HG02759 (cell line): Measurements from ENCODE around the gene SPATA33.
A peak's percentile ranks its signal among the peaks of the same experiment; 100 is the strongest.
"Not testable (repeated sequence)": the region's sequence is repeated elsewhere in the genome, so short reads cannot be mapped to it uniquely, and the experiment has no call there.

Source experiments
- ATAC-seq: cut with Tn5 transposase; IDR thresholded peaks from one replicate; pipeline ENCODE4 v1.9.1; 2021; ENCODE audit warnings: mild to moderate bottlenecking, moderate library complexity; ENCODE audit not compliant: unreplicated experiment

The SPATA33 gene

GRCh38 chr16:89658221-89658879 is 714 bp downstream of the SPATA33 start:
- no peak for ATAC-seq

DNA sequence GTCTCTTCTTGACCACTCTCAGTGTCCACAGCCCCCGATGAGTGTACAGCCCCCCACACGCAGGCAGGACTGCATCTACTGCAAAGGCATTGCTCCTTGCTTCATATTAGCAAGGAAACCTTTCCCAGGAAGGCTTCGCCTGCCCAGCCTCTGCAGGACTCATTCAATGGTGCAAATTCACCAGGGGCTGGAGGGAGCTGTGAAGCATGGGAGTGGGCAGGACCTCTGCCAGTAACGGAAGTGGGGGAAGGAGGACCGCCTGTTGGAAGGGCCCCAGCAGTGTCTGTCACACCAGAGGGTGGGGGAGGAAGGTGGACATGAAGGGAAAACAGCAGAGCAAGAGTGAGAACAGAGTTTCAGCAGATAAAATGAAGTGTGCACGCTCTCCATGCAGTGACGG is 2.5 kb downstream of the SPATA33 start:
- no peak for ATAC-seq

DNA sequence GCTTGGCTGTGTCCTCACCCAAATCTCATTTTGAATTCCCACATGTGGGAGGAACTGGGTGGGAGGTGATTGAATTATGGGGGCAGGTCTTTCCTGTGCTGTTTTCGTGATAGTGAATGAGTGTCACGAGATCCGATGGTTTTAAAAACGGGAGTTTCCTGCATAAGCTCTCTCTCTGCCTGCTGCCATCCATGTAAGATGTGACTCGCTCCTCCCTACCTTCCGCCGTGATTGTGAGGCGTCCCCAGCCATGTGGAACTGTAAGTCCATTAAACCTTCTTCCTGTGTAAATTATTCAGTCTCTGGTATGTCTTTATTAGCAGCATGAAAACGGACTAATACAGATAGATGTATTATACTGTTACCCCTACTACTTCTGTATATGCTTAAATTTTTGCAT is 3.6 kb downstream of the SPATA33 start:
- no peak for ATAC-seq

GRCh38 chr16:89664238-89664637 is 6.6 kb downstream of the SPATA33 start:
- ATAC-seq, result not testable (repeated sequence)

- ATAC-seq, result not testable (repeated sequence)
Observed at GRCh38 chr16:89667000-89667399, 9.4 kb downstream of the SPATA33 start.

- no peak for ATAC-seq
Observed at GRCh38 chr16:89667633-89668032, 10.0 kb downstream of the SPATA33 start.

- no peak for ATAC-seq
Observed at GRCh38 chr16:89668790-89669158, 11.1 kb downstream of the SPATA33 start.

- ATAC-seq, result no peak
Observed at GRCh38 chr16:89669755-89670154, 12.1 kb downstream of the SPATA33 start.

- no peak for ATAC-seq
Observed at GRCh38 chr16:89670496-89671431, 13.1 kb downstream of the SPATA33 start.

DNA sequence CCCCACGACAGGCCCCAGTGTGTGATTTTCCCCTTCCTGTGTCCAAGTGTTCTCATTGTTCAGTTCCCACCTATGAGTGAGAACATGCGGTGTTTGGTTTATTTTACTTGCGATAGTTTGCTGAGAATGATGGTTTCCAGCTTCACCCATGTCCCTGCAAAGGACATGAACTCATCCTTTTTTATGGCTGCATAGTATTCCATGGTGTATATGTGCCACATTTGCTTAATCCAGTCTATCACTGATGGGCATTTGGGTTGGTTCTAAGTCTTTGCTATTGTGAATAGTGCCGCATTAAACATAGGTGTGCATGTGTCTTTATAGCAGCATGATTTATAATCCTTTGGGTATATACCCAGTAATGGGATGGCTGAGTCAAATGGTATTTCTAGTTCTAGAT is 13.9 kb downstream of the SPATA33 start:
- not testable (repeated sequence) for ATAC-seq

DNA sequence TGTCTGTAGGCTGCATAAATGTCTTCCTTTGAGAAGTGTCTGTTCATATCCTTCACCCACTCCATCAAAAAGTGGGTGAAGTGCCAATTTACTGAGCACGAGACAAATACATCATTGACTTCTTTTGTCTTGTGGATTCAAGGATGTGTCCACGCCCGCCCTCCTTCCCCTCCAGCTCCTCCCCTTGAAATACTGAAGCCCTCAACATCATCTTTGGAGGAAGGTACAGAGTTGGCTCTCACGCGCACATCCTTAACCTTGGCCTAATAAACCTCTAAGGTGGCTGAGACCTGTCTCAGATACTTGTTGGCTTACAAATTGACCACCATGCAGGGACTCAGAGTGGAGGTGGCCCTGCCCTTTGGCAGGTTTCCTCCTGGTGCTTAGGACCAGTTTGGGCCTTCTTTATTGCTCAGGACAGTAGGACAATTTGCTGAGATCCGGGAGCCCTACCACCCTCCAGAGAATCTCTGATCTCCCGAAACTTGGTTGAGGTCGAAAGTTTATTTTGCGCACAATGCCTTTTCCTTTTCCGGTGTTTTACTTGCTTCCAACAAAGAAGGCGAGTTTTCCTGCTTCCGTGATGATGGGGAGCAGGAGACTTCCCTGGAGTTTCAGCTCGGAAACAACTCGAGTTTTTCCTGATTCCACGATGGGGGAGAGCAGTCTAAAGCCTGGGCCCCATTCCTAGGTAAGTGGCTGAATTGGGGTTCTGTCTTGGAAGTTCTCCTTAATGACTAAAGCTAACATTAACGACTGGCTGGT is 14.7 kb downstream of the SPATA33 start:
- ATAC-seq, result no peak

GRCh38 chr16:89678258-89678657 is 20.6 kb downstream of the SPATA33 start:
- no peak for ATAC-seq

- ATAC-seq, result no peak
Observed at GRCh38 chr16:89685916-89686315, 28.3 kb downstream of the SPATA33 start.

- peak; percentile 87 for ATAC-seq
Observed at GRCh38 chr16:89686520-89687091, 29.0 kb downstream of the SPATA33 start, which contains the start of gene CDK10. Gene CDK10 (plus strand): TSS chr16:89686689. CDS start chr16:89686711, 22 bp downstream.

DNA sequence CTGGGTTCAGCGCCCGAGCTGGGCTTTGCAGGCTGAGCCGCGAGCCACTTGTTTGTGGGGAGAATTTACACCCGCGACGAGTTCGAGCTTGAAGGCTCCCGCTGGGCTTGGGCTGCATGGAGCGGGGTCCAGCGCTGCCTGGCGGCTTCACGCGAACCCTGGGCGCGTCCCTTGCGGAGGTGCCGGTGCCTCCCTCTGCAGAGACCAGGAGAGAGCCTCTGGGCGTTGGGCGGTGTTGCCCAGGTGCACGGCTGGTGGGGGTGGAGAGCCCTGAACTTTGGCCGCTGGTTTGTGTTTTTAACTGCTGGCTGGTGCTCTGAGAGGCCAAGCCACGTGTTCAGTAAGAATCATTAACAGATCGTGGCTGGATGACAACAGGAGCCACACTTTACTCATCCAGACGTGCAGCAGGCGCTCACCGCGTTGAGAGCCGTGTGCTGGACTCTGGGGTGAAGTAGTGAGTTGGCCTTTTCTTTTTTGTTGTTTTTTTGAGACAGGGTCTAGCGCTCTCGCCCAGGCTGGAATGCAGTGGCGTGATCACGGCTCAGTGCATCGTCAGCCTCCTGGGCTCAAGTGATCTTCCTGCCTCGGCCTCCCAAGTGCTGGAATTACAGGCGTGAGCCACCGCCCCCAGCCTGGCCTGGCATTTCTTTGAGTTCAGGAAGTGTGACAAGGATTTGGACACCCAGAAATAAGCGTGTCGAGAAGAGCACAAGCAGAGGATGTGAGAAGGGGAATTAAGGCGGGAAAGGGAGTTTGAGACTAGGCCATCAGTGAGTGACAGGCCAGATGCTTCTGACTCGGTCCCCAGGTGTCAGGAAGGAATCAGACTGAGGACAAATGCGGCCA is 29.7 kb downstream of the SPATA33 start:
- ATAC-seq, result peak; percentile 43

- ATAC-seq, result no peak
Observed at GRCh38 chr16:89688395-89688794, 30.8 kb downstream of the SPATA33 start.

DNA sequence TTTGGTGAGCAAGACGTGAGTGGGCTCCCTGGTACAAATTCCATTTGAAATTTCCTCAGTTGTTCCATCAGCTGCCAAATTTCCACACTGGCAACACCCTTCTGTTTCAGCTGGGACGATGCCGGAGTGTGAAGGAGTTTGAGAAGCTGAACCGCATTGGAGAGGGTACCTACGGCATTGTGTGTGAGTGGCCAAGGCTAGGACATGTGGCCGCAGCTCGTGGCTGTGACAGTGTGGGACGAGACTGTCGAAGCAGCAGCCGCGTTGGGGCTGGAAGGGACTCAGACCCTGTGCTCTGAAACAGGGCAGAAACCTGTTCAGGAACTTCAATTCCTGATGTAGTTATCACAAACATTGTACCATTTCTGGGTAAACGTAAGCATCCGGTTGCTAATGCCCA is 31.5 kb downstream of the SPATA33 start:
- no peak for ATAC-seq

GRCh38 chr16:89689621-89690020 is 32.0 kb downstream of the SPATA33 start:
- ATAC-seq, result not testable (repeated sequence)

- ATAC-seq, result no peak
Observed at GRCh38 chr16:89690392-89690901, 32.8 kb downstream of the SPATA33 start.
